HG02840 (cell line): ENCODE results near the gene CHGA.

Source experiments
- ATAC-seq: cut with Tn5 transposase; IDR thresholded peaks from one replicate; pipeline ENCODE4 v1.9.1; 2021; ENCODE audit warnings: mild to moderate bottlenecking, moderate library complexity, moderate number of reproducible peaks; ENCODE audit not compliant: unreplicated experiment, low FRiP score

Gene CHGA

GRCh38 chr14:92929689-92930608 lies 7.0 kb downstream of the CHGA start:
- no peak for ATAC-seq

- no peak for ATAC-seq
Observed at GRCh38 chr14:92930737-92931602, 8.0 kb downstream of the CHGA start.

GRCh38 chr14:92931681-92932447 lies 8.9 kb downstream of the CHGA start:
- ATAC-seq = no peak

- ATAC-seq = no peak
Observed at GRCh38 chr14:92932448-92933395, 9.8 kb downstream of the CHGA start.

GRCh38 chr14:92933481-92933880 lies 10.5 kb downstream of the CHGA start:
- no peak for ATAC-seq

GRCh38 chr14:92934196-92935085 lies 11.5 kb downstream of the CHGA start:
- no peak for ATAC-seq

GRCh38 chr14:92935446-92935845 lies 12.5 kb downstream of the CHGA start:
- no peak for ATAC-seq

GRCh38 chr14:92936085-92936484 lies 13.1 kb downstream of the CHGA start:
- ATAC-seq = no peak

- ATAC-seq = no peak
Observed at GRCh38 chr14:92937051-92937937, 14.3 kb downstream of the CHGA start.

- ATAC-seq = no peak
Observed at GRCh38 chr14:92938235-92938875, 15.4 kb downstream of the CHGA start.

- no peak for ATAC-seq
Observed at GRCh38 chr14:92938890-92939671, 16.1 kb downstream of the CHGA start.

GRCh38 chr14:92939699-92940098 lies 16.7 kb downstream of the CHGA start:
- no peak for ATAC-seq

GRCh38 chr14:92940543-92940942 lies 17.6 kb downstream of the CHGA start:
- no peak for ATAC-seq

- no peak for ATAC-seq
Observed at GRCh38 chr14:92941531-92941930, 18.6 kb downstream of the CHGA start.

- ATAC-seq = no peak
Observed at GRCh38 chr14:92942136-92942535, 19.2 kb downstream of the CHGA start.

GRCh38 chr14:92942576-92942975 lies 19.6 kb downstream of the CHGA start:
- no peak for ATAC-seq
